HG03469 (cell line): ENCODE measurements around the gene DLAT.
A peak's percentile ranks its signal among the peaks of the same experiment; 100 is the strongest.
"Not testable (repeated sequence)": the region's sequence is repeated elsewhere in the genome, so short reads cannot be mapped to it uniquely, and the experiment has no call there.

Experiments used
- ATAC-seq: cut with Tn5 transposase; IDR thresholded peaks from one replicate; pipeline ENCODE4 v1.9.1; 2021; ENCODE audit warnings: mild to moderate bottlenecking, moderate library complexity, moderate number of reproducible peaks; ENCODE audit not compliant: unreplicated experiment

DLAT gene

DNA sequence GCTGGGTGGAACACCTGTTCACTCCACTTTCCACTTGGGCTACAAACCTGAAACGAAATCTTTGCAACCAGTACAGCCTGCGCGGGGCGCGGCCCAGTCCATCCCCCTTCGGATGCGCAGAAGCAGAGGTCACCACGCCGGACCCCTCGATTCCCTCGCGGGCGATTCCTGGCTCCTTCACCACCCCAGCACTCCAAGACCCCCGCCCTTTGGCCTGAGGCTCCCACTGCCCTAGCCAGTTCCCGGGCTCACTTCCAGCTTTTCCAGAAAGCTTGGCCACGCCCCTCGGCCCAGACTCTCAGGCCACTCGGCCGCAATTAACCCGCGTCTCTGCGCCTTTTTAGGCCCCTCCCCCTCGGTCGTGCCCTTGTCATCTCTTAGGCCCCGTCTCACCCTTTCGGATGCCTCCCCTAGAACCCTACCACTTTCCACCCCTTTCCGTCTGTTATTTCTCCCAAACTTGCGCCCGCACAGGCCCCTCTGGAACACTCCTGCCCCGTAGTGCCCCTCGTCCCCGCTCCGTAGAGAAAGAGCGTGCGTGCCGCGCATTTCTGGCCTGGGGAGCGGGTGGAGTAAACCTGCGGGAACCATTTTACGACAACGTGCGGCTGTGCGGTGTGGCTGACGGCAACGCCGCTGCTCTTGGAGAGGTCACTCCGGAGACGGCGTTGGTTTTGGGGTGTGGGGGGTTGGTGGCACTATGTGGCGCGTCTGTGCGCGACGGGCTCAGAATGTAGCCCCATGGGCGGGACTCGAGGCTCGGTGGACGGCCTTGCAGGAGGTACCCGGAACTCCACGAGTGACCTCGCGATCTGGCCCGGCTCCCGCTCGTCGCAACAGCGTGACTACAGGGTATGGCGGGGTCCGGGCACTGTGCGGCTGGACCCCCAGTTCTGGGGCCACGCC lies at the start of gene DLAT:
DLAT (plus strand) TSS at position 636 of the 906 bp plus-strand sequence; CDS start at position 701, 65 bp downstream.
- peak; percentile 49 for ATAC-seq

DNA sequence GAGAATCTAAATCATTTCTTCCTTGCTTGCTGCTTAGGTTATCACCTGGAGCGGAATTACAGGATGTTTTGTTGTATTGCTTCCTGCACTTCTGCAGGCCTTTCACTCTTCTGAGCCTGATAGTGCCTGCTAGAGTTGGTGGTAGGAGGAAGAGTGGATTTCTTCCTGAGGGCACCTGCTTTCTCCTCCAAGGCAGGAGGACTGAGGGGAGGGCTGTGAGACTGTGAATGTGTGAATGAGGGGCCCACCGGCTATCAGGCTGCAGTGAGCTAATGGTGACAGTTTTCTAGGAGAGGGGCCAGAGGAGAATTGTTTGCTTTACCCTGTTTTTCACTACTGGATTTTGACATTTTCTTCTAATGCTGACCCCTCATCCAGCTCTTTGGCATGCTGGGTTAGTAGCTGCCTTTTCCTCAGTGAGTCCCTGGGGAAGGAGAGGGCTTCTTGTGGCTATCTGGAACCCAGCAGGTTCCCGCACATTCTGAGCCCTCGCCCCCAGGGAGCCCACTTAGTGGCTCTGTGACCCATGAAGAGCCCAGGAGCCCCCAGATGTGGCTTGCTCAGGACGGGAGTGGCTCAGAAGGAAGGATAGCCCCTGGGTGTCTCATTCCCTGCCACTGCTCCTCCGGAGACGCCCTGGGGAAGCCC lies 49.0 kb upstream of the DLAT start:
- no peak for ATAC-seq

DNA sequence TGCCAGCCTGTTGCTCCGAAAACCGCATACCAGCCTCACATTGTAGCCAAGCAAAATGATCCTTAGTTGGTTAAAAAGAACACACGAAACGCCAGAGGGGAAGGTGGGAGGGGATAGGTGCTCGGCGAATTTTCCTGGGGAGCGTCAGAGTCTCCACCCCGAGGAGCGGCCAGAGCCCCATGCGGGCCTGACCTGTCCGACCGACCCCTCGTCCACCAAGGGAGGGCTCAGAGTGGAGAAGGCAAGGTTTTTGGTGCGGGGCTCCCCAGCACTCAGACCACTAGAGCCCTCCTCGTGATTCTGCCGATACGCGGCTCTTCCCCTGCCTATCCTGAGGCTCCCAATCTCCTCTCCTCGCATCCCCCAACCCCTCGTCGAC lies 48.5 kb upstream of the DLAT start:
- ATAC-seq, result no peak

DNA sequence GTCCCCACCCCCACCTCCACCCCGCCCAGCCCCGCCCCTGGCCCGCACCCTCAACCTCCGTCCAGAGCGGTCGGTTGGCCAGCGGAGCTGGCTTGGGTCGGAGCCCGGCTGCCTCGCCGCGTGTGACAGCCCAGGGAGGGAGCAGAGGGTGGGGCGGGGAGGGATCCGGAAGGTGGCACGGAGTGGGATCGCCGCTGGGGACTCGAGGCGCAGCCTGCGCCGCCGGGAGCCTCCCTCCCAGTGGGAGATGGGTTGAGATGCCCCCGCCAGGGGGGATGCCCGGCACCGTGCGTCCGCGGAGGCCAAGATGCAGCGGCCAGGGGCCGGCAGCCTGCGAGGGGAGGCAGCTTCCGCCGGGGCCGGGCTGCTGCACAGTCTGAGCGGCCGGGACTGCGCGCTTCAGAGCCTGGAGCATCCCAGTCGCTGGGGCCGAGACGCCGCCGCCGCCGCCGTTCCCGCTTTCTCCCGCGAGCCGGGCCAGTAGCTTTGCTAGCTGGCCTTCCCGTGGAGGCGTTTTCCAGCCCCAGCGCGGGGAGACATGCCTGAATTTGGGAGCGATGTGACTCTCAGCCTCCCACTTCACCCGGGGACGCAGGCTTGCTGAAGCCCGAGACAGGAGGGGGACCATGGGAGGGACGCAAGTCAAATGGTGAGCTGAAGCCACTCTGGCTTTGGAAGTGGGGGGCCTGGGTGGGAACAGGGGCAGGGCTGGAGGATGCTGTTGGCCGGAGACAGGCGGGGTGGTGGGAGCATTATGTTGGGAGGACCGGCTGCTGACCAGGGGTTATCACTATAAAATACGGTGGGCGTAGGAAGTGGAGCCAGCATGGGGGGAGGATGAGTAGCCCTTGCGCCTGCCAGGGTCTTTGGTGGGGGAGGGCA lies 47.8 kb upstream of the DLAT start:
- ATAC-seq, result no peak

DNA sequence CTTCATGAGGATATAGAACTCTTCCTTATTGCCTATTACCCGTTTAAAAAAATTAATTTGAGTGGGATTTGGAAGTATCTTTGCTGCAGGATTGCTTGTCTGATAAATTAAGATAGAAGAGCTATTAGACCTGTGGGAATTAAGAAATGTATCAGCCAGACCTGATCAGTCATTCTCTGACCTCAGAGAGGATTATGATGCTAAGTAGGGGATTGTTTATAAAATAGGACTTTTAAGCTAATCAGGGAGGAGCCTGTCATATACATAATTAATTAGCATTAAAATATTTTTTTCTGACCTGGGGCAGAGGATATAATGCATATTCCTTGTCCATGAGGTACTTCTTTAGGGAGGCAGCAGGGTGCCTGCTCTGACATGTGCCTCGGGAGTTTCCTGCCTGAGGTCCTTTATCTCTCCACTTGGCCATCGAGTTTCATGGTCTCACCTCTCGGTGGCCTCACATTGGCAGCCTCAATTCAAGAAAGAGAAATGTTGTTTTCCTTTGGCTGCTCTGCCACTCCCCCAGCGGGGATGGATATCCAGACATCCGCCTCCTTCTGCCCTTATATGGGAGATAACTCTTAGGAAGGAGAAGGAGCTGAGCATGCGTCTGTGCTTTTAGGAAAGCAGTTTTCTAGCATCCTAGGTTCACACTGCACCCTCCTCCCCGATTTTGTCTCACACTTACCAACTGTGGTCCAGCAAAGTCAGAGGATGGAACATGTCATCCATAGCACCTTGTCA lies 47.0 kb upstream of the DLAT start:
- no peak for ATAC-seq

DNA sequence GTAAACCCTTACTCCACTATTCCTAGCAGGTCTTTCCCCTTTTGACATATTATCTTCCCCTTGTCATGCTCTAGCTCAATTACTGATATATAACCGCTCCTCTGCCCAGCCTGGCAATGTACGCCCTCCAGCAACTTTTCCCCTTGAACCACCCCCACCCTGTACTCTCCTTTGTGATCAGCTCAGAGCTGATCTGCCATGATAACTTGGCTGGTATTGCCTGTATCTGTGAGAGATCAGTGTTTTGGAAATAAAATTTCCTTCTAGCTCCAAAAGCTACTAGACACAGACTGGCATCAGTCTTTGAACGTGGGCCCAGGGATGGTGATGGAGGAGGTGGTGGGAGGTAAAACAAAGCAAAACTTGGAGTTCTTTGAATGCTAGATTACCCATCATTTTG lies 45.1 kb upstream of the DLAT start:
- ATAC-seq, result no peak

DNA sequence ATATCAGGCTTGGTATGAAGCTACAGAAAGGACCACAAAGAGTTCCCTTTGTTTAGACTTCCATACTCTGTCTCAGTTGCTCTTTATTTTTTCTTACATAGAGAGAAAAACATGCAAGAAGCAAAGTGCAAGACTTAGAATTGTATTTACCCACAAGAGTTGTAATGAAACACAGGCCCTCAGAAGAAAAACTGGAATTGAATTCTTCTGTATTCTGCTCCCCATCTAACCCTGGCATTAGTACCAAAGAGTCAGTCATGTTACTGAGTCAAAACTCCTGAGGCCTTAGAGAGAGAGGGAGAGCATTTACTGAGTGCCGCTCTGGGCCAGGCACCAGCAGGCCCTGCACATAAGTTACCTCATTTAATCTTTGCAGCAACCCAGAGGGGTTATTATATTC lies 43.9 kb upstream of the DLAT start:
- no peak for ATAC-seq

DNA sequence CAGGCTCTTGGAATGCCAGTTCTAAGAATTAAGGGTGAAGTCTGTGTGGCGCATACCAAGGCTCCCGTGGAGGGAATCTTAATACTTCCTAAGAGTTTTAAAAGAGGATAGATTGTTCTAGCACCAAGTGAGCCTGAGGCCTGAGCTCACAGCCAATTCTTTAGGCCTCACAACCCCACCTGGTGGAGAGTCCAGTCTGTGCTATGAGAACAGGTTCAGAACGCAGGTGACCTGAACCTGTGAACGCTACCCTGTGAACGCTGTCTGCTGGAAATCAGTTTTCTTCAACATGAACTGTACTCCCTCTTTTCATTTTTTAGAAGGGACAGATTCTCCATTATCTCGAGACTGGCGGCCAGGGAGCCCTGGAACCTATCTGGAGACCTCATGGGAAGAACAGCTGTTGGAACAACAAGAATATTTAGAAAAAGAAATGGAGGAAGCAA lies 43.2 kb upstream of the DLAT start:
- ATAC-seq, result no peak

DNA sequence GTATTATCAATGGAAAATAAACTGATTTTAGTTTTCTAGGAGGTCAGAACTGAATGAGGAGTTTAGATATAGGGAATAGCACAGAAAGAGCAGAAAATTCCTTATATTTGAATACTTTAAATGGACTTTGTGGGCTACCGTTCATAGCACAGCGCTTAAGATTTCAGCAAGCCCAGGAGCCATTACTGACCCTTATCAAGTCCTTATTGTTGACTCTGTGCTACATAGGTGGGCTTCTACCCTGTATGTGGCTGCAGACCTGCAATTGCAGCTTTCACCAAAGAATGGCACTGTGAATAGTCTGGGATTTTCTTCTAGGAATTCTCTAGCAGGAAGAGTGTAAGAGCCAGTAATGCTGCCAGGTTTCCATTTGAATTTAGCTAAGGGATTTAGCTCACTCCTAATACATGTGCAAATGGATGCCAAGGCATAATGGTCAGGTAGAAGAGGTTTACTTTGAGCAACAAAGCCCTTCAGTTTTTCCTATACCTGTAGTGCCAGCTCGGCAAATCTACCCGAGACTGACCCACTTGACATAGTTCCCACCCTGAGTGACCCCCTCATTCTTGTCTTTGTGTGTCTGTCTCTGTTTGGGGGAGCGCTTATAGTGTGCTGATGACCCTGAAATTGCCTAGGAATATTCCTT lies 42.5 kb upstream of the DLAT start:
- no peak for ATAC-seq

DNA sequence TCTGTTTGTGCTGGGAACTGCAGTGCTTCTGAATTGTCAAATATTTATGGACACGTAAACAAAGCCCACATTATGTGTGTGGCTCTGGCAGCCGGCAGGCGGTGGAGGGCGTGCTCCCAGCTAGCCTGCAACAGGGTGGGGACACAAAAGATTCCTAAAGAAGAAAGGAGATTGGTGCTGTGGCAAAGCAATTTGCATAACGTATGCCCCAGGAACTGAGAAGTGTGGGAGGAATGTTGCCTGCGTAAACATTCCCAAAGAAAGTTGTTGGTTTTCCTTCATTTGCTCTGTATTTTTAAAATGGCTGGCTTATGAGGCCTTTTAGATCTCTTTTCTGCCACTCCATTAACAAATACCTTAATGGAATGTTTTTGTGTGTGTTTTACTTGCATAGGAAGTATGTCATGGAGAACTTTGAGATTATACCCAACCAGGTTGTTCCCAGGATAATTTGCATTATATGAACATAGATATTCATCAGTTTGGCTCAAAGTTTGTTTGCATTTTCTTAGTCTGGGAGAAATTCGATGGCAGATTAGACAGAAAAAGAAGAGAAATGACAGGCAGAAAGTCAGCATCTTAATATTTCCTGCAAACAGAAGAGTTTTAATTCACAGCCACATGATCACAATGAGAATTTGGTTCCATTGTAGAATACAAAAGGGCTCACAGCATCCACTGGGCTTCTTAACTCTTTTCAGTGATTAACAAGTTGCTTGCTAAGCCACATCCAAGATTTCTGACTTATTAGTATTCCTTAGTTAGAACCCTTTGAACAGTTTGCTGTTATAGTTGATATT lies 41.8 kb upstream of the DLAT start:
- ATAC-seq, result no peak

DNA sequence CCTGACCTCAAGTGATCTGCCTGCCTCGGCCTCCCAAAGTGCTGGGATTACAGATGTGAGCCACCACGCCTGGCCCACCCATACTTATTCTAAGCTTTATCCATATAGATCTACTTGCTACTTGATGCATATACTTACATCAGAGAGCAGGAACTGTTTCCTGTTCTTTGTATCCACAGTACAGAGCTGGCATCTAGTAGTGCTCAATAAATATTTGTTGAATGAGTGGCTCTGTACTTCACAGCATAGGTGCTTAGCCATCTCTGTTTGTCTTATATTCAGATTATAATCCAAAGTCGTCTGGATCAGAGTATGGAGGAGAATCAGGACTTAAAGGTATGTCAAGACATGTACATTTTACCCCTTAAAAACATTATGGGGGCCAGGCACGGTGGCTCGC lies 38.6 kb upstream of the DLAT start:
- no peak for ATAC-seq

DNA sequence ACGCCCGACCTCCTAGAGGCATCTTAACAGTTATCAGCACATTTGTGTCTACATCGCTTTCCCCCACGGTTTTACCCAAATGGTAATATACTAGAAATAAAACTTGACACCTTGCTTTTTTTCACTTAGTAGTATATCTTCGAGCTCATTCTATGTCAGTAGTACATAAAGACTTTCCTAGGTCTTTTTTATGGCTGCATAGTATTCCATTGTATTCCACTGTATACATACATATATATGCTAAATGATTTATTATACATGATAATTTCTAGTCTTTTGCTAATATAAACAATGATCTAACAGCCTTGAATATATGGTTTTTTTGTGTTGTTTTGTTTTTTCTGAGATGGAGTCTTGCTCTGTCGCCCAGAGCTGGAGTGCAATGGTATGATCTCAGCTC lies 34.8 kb upstream of the DLAT start:
- ATAC-seq, result no peak

DNA sequence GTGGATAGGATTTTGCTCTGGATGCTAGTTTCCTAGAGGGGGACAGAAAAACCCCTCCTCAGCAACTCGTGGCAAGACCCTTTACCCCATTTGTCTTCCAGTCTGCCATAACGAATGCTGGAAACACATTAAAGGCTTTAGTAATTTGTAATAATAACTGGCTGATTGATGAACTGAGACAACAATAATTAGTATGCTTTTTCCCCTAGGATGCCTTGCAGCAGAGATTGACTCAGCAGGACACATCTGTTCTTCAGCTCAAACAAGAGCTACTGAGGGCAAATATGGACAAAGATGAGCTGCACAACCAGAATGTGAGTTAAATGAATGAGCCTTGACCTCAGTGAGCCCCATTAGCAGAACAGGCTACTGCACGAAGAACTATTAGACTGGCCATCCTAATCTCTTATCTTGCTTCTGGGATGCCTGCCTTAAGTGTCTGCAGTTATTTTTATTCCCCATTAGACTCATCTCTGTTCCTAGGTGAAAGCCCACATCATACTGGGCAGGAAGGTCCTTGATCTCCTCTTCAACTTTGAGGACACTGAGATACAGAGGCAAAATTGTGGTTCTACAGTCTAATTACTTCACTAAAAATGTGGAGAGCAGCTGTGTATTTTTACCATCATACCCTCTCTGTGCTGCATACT lies 32.9 kb upstream of the DLAT start:
- no peak for ATAC-seq

DNA sequence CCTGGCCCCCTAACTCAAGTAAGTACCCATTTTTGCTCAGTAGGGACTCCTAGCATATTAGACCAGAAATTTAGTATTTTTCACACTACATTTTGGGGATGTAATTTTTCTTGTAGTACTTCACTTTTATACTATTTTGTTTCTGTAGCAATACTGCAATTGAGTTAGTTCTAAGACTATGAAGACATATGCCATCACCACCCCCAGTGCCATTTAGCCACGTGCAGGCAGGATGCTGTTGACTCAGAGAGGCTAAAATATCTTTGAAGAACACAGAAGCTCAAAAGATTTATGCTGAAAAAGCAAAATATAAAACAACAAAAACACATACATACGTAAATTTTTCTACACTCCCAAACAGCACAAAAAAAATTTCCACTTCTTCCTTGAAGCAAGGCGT lies 29.1 kb upstream of the DLAT start:
- ATAC-seq, result no peak

DNA sequence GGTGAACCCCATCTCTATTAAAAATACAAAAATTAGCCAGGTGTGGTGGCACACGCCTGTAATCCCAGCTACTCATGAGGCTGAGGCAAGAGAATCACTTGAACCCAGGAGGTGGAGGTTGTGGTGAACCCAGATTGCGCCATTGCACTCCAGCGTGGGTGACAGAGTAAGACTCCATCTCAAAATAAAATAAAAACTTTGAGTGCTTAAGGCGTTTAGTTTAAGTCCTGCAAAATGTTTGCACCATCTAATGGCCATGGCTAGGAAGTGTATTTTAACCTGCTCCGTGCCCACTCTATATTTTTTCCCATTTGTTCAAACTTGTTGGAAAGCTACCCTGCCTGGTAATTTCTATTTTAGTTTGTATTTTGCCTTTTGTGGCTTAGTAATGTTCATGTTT lies 28.5 kb upstream of the DLAT start:
- ATAC-seq, result not testable (repeated sequence)

DNA sequence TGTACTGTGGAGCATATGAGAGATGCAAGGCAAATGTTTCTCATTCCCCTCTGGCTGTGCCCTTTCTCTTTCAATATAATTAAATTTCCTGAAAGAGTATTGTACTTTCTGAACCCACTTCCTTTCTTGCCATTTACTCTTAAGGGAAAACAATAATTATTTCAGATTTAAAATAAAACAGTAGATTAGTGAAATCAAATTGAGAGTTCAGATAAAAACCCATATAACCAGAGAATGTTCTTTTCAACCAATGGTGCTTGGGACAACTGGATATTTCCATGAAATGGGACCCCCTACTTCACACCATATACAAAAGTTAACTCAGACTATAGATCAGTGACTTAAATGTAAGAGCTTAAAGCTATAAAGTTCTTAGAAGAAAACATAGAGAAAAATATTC lies 26.1 kb upstream of the DLAT start:
- no peak for ATAC-seq

DNA sequence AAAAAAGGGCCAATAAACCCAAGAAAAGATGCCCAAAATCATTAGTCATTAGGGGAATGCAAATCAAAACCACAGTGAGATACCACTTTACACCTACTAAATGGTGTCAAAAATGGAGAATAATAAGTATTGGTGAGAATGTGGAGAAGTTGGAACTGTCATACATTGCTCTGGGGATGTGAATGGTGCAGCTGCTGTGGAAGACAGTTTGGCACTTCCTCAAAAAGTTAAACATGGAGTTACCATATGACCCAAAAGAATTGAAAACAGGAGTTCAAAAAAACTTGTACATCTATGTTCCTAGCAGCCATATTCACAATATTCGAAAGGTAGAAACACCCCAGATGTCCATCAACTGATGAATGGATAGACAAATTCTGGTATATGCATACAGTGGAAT lies 24.5 kb upstream of the DLAT start:
- no peak for ATAC-seq

DNA sequence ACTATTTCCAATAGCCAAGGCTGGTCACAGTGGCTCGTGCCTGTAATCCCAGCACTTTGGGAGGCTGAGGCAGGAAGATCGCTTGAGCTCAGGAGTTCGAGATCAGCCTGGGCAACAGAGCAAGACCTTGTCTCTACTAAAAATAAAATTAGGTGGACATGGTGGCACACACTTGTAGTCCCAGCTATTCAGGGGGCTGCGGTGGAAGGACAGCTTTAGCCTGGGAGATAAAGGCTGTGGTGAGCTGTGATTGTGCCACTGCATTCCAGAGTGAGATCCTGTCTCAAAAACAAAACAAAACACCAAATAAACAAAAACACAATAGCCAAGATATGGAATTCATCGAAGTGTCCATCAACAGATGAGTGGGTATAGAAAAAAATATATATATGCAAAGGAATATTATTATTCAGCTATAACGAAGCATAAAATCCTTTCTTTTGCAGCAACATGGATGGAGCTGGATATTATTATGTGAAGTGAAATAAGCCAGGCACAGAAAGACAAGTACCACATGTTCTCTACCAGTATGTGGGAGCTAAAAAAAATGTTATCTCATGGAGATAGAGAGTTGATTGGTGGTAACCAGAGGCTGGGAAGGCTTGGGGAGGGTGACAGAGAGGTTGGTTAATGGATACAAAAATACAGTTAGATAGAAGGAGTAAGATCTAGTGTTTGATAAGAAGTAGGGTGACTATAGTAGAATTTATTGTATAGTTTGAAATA lies 22.6 kb upstream of the DLAT start:
- no peak for ATAC-seq
